ENCODE data around the gene ARHGAP4.

Gene ARHGAP4

DNA sequence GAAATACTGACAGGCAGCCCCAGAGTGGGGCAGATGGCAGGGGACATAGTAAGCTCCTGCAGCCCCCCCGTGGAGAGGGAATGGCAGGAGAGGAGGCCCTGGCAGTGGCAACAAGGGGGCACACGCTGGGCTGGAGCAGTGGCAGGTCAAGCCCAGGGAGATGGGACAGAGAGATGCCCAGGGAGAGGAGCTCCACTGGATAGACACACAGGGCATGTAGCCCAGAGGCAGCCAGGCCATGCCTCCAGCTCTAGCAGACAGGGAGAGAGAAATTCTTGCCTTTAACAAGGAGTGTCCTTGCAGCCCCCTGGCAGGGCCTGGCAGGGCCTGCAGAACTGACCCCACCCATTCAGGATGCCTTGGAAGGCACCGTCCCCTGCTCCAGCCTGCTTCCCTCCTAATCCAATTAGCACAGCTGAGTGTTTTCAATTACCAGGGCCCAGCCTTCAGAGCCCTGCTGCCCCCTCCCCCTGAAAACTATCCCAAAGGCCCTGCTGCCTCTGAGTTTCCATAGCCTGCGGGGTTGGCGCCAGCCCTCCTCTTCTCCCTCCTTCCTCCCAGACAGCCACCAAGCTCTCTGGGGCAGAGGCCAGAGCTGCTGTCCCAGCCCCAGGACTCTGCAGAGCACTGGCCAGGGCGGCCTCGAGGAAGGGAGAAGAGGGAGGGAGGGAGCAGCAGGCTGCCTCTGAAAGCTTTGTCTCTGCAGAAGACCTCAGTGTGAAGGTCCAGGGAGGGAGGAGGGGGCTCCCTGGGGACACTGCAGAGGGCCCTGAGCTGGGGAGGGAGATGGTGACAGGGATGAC is 52.6 kb downstream of the ARHGAP4 start:
- CTCF ChIA-PET, result interaction anchor here (0.6 kb wide), 1 partner anchor 281 kb away, joined by 3 read pairs; no protein-coding TSS in a partner anchor

DNA sequence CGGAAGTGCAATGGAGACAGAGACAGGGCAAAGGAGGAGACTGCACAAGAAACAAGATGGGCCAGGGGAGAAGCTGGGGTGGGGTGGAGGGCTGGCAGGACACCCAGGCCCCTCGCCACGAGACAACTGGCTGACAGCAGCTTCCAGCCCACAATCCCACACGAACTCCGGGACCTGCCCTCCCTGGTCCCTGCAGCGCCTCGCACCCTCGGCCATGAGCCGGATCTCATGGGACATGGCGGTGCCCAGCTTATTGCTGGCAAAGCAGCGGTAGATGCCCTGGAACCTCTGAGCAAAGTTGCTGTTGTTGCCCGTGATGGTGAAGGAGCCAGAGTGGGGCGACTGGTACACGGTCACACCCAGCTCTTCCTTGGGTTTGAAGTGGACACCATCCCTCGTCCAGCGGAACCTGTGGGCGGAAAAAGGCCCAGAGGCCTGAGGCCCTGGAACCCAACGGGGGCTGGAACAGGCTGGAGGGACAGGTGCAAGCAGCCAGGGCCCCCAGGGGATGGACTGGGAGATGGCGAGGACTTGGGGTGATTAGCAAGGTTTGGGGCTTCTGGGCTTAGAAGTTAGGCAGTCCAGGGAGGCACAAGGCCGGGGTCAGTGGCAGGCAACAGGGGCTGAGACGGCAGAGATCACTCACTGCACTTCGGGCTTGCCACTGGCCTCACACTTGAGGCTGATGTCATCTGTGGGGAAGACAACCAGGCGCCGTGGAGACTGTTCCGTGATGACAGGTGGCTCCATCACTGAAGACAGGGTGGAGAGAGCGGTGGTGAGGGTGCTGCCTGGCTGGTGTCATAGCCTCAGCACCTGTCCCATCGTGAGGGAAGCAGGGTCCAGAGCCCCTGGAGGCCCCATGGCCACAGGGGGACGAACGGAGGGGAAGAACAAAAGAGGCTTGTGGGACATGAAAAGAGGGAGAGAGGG is 53.9 kb downstream of the ARHGAP4 start:
- no peak overlapping the region for H3K27ac ChIP-seq
- no peak for TF ChIP-seq CTCF (conservative IDR thresholded peaks at IDR 0.05; ENCODE audit: low read depth)
- DNase-seq (ENCODE audit: low spot score), result no peak
- POLR2A ChIA-PET (ENCODE audit: low non-redundant PET), result no interaction called here
- CTCF ChIA-PET, result no interaction called here

More for the DNA sequence above, 52.6 kb downstream of the ARHGAP4 start:
- no peak for TF ChIP-seq CTCF (conservative IDR thresholded peaks at IDR 0.05; ENCODE audit: low read depth)
- DNase-seq (ENCODE audit: low spot score), result no peak
- POLR2A ChIA-PET (ENCODE audit: low non-redundant PET), result no interaction called here
- H3K27ac ChIP-seq, result no peak overlapping the region

- no peak for DNase-seq (ENCODE audit: low spot score)
- CTCF ChIA-PET, result interaction anchor here (0.6 kb wide), 1 partner anchor 52 kb away, joined by 5 read pairs; no protein-coding TSS in a partner anchor
These were observed 54.6 kb downstream of the ARHGAP4 start for GRCh38 chrX:153871451-153871850.

GRCh38 chrX:153870791-153871360 is 55.2 kb downstream of the ARHGAP4 start:
- POLR2A ChIA-PET (ENCODE audit: low non-redundant PET), result no interaction called here
- no peak for DNase-seq (ENCODE audit: low spot score)
- CTCF ChIA-PET, result no interaction called here
- no peak overlapping the region for H3K27ac ChIP-seq
- no peak for TF ChIP-seq CTCF (conservative IDR thresholded peaks at IDR 0.05; ENCODE audit: low read depth)

More at GRCh38 chrX:153871451-153871850, 54.6 kb downstream of the ARHGAP4 start:
- POLR2A ChIA-PET (ENCODE audit: low non-redundant PET), result no interaction called here
- H3K27ac ChIP-seq, result no peak overlapping the region
- TF ChIP-seq CTCF (conservative IDR thresholded peaks at IDR 0.05; ENCODE audit: low read depth), result no peak

GRCh38 chrX:153870288-153870690 is 55.8 kb downstream of the ARHGAP4 start:
- ChIA-PET CTCF (no interaction called here), POLR2A (ENCODE audit: low non-redundant PET) (no interaction called here)
- no peak for TF ChIP-seq CTCF (conservative IDR thresholded peaks at IDR 0.05; ENCODE audit: low read depth)
- no peak overlapping the region for H3K27ac ChIP-seq
- DNase-seq (ENCODE audit: low spot score), result no peak

Measured in RWPE1 (cell line).